ENCODE data around the gene LIMS2. TPM values are rescaled to one million over a fixed set of nuclear protein-coding genes. Genes with fewer than 3 reads are reported as not detected.

Gene LIMS2
- total and polyA plus RNA-seq, 2 of the 8 experiments (the other 6 are each of a cell fraction or from before 2014, with no cell fraction given) = 3.3 to 4.8 TPM

- H3K27me3 ChIP-seq (replicated peaks in 1 of 4; ENCODE audit: control insufficient read depth in 3 of 4, extremely low read depth in 1 of 4, insufficient read depth in 3 of 4, low read length in 3 of 4) = peaks cover 0 to 2% (median 0%) of the 10 kb centered on the region in 4 experiments; a peak in 1 of 7 replicates
- no peak overlapping the region for H3K14ac ChIP-seq (ENCODE audit: insufficient read length)
- H2AK5ac ChIP-seq (ENCODE audit: low read depth, low read length) = no peak overlapping the region
- H3K79me2 ChIP-seq (ENCODE audit: control insufficient read depth in 1 of 2, insufficient read depth in 2 of 2, low read length in 2 of 2) = no peaks in the 10 kb centered on the region
- H3K36me3 ChIP-seq (ENCODE audit: control insufficient read depth in 2 of 4, insufficient read depth in 4 of 4, low read length in 3 of 4) = no peaks in the 10 kb centered on the region
- H3K27ac ChIP-seq (ENCODE audit: low read depth, low read length) = no peak overlapping the region
- no peak overlapping the region for H3K18ac ChIP-seq (ENCODE audit: extremely low read depth, low read length)
- ChIA-PET CTCF (ENCODE audit: partially characterized antibody) (interaction anchor here (1.0 to 7.0 kb wide), 4 partner anchors 10 to 99 kb away, joined by 4 to 59 read pairs (median 34); no protein-coding TSS in a partner anchor), POLR2A (ENCODE audit: partially characterized antibody) (no interaction called here)
- H3K79me1 ChIP-seq (ENCODE audit: low read depth, low read length) = no peaks in the 10 kb centered on the region
- FAIRE-seq = no peak
- WGBS, 2 experiments (ENCODE audit: extremely low coverage in 1 of 2, insufficient coverage in 1 of 2, insufficient read length in 1 of 2, insufficient replicate concordance in 2 of 2, low coverage in 1 of 2, low lambda C conversion rate in 2 of 2, missing lambda C conversion rate in 1 of 2) = 88% methylated on average over 13 of the region's 14 CpGs; no CpG with 5 or more reads in 1 of the 2 experiments
- H2AFZ ChIP-seq (ENCODE audit: low read length) = no peak overlapping the region
- no peak overlapping the region for H4K8ac ChIP-seq (ENCODE audit: extremely low read depth, insufficient read depth, low read length)
- no peaks in the 10 kb centered on the region for H3K4me1 ChIP-seq (replicated peaks in 1 of 4; ENCODE audit: control insufficient read depth in 3 of 4, insufficient read depth in 4 of 4, low read length in 3 of 4)
- no peaks in the 10 kb centered on the region for H3K9me3 ChIP-seq (ENCODE audit: insufficient read depth in 2 of 2, low read depth in 1 of 2, low read length in 1 of 2)
- no peaks in the 10 kb centered on the region for H4K20me1 ChIP-seq (replicated peaks in 1 of 2; ENCODE audit: control insufficient read depth in 1 of 2, insufficient read depth in 2 of 2, low read length in 2 of 2)
- no peak overlapping the region for H2BK15ac ChIP-seq (ENCODE audit: low read length)
- H2BK12ac ChIP-seq (ENCODE audit: low read depth, low read length) = no peak overlapping the region
- no peak overlapping the region for H3K56ac ChIP-seq (replicated peaks; ENCODE audit: insufficient read length, low read depth, low read length)
- H3K9ac ChIP-seq (replicated peaks in 1 of 4; ENCODE audit: extremely low read depth in 1 of 4, low read depth in 3 of 4, low read length in 3 of 4) = no peak overlapping the region
- H3K23ac ChIP-seq (ENCODE audit: insufficient read length) = no peak overlapping the region
- no peak for DNase-seq (ENCODE audit: low read depth in 1 of 2, low spot score in 2 of 2)
- no peak overlapping the region for H4K5ac ChIP-seq (ENCODE audit: insufficient read length, low read depth, low read length)
- no peak overlapping the region for H3K4ac ChIP-seq (replicated peaks; ENCODE audit: insufficient read length, low read depth, low read length)
- H2BK120ac ChIP-seq (replicated peaks; ENCODE audit: low read depth, low read length) = no peak overlapping the region
- H3K23me2 ChIP-seq (ENCODE audit: low read depth, low read length) = no peaks in the 10 kb centered on the region
- no peak overlapping the region for H4K91ac ChIP-seq (replicated peaks; ENCODE audit: insufficient read length, low read length)
- H2BK5ac ChIP-seq (ENCODE audit: low read depth, low read length) = no peak overlapping the region
- H3K4me3 ChIP-seq (ENCODE audit: extremely low read depth in 1 of 4, insufficient read depth in 2 of 4, low read depth in 3 of 4, low read length in 4 of 4) = no peak overlapping the region
- H3K4me2 ChIP-seq (ENCODE audit: insufficient read depth in 1 of 2, low read depth in 2 of 2, low read length in 2 of 2) = no peak overlapping the region
- no peak overlapping the region for H2BK20ac ChIP-seq (ENCODE audit: low read length)
- TF ChIP-seq NRF1 (IDR thresholded peaks at IDR 0.05; ENCODE audit: low read depth, low read length) = no peak
- no peak for TF ChIP-seq E2F6 (IDR thresholded peaks at IDR 0.05)
- no peak for TF ChIP-seq TCF12 (IDR thresholded peaks at IDR 0.05; ENCODE audit: low read depth, low read length)
- no peak for TF ChIP-seq KDM5A (IDR thresholded peaks at IDR 0.05; ENCODE audit: low read length)
- TF ChIP-seq SIRT6 (IDR thresholded peaks at IDR 0.05; ENCODE audit: low read length) = no peak
- no peak for TF ChIP-seq USF2 (IDR thresholded peaks at IDR 0.05; ENCODE audit: low read length)
- TF ChIP-seq HDAC6 (IDR thresholded peaks at IDR 0.05; ENCODE audit: low read depth, low read length) = no peak
- no peak for TF ChIP-seq POLR2AphosphoS5 (IDR thresholded peaks at IDR 0.05; ENCODE audit: low read depth, low read length)
- TF ChIP-seq PHF8 (conservative IDR thresholded peaks at IDR 0.05; ENCODE audit: low read depth, low read length) = no peak
- no peak for TF ChIP-seq GABPA (IDR thresholded peaks at IDR 0.05; ENCODE audit: borderline replicate concordance, insufficient read depth, low read length)
- no peak for TF ChIP-seq CREB1 (IDR thresholded peaks at IDR 0.05)
- no peak for TF ChIP-seq ZNF274 (IDR thresholded peaks at IDR 0.05; ENCODE audit: borderline replicate concordance, extremely low read depth, low read length)
These were observed 78.9 kb downstream of the LIMS2 start for GRCh38 chr2:127596311-127597045.
